ENCODE measurements around the gene DXO.
A peak's percentile ranks its signal among the peaks of the same experiment; 100 is the strongest.
"Not testable (repeated sequence)": the region's sequence is repeated elsewhere in the genome, so short reads cannot be mapped to it uniquely, and the experiment has no call there.

DXO gene

GRCh38 chr6:31971993-31972708 lies at the start of gene DXO:
TSS of gene DXO (minus strand) at chr6:31972138. CDS start at chr6:31971675, 463 bp downstream.
- DNase-seq (ENCODE audit: low read depth in 2 of 2, low spot score in 1 of 2) = peak; percentile 95 to 97

GRCh38 chr6:32014547-32014946 lies 42.6 kb upstream of the DXO start, which contains the start of gene C4B:
TSS of gene C4B (plus strand) at chr6:32014795. CDS start at chr6:32014846, 51 bp downstream.
- not testable (repeated sequence) for DNase-seq (ENCODE audit: low read depth in 2 of 2, low spot score in 1 of 2)

GRCh38 chr6:32013738-32014137 lies 41.8 kb upstream of the DXO start:
- DNase-seq (ENCODE audit: low read depth in 2 of 2, low spot score in 1 of 2) = not testable (repeated sequence)

GRCh38 chr6:32012941-32013617 lies 41.1 kb upstream of the DXO start:
- not testable (repeated sequence) for DNase-seq (ENCODE audit: low read depth in 2 of 2, low spot score in 1 of 2)

GRCh38 chr6:32010856-32011530 lies 39.1 kb upstream of the DXO start:
- DNase-seq (ENCODE audit: low read depth in 2 of 2, low spot score in 1 of 2) = not testable (repeated sequence)

DNA sequence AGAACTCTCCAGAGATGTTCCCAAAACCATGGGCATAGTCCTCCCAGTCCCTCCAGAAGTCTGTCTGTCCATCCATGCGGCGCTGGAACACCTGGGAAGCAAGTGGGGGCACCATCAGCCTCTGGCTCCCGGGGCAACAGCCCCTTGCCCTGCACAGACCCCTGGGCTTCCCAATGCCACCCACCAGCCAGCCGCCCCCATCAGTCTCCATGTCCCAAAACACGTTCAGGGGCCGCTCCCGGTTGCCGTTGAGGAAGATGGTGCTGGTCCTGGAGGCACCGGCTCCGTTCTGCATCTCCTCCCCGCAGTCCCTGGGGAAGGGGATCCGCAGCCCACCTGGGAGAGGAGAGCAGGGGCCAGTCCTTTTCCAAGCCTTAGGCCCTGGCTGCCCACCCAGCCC lies 37.6 kb upstream of the DXO start:
- DNase-seq (ENCODE audit: low read depth in 2 of 2, low spot score in 1 of 2) = not testable (repeated sequence)

- DNase-seq (ENCODE audit: low read depth in 2 of 2, low spot score in 1 of 2) = not testable (repeated sequence)
These were observed 36.7 kb upstream of the DXO start for GRCh38 chr6:32008616-32009015.

- not testable (repeated sequence) for DNase-seq (ENCODE audit: low read depth in 2 of 2, low spot score in 1 of 2)
These were observed 36.1 kb upstream of the DXO start for GRCh38 chr6:32008037-32008436.

- not testable (repeated sequence) for DNase-seq (ENCODE audit: low read depth in 2 of 2, low spot score in 1 of 2)
These were observed 35.1 kb upstream of the DXO start for GRCh38 chr6:32007086-32007485.

- DNase-seq (ENCODE audit: low read depth in 2 of 2, low spot score in 1 of 2) = not testable (repeated sequence)
These were observed 34.1 kb upstream of the DXO start for GRCh38 chr6:32005991-32006529.

GRCh38 chr6:32005538-32005880 lies 33.6 kb upstream of the DXO start:
- DNase-seq (ENCODE audit: low read depth in 2 of 2, low spot score in 1 of 2) = not testable (repeated sequence)

DNA sequence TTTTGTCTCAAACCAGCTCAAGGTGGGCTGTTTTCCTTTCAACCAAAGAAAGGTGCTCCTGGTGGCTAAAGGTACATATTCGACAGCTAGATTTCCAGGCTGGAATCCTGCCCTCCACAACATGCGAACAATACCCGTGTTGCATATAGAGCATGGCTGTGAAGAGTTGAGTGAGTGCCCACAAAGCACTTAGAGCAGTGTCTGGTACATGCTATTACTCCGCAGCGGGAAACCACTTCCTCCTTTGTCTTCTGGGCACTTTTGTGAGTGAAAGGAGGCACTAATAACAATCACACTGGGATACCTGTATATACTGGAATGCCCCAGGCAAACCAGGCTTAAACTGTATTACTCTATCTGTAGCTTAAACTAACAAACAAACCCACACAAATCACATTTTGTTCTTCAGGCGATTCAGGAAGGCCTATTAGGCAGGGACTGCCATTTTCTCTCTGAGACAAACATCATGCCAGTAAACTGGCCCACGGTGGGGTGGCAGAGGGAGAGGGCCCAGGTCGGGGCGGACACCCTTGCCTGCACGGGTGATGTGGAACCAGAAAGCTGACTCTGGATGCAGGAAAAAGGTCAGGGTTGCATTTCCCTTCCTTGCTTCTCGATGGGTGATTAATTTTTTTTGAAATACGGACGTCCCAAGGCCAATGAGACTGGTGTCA lies 33.1 kb upstream of the DXO start:
- not testable (repeated sequence) for DNase-seq (ENCODE audit: low read depth in 2 of 2, low spot score in 1 of 2)

GRCh38 chr6:32004393-32004792 lies 32.5 kb upstream of the DXO start:
- not testable (repeated sequence) for DNase-seq (ENCODE audit: low read depth in 2 of 2, low spot score in 1 of 2)

DNA sequence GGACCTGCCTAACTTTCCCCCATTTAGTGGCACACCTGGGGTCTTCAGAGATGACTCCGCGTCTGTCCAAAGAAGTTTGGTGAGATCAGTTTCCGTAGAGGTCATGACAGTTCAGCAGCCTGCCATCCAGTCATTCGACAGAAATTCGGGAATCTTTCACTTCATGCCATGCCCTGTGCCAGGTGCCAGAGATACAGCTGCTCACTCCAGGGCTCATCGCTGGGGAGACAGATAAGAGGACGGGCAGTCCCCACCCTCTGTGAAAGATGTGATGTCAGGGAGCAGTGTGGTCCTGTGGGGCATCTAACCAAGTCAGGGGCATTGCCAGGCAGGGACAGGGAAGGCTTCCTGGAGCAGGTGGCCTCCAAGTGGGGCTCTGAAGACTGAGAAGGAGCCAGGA lies 31.4 kb upstream of the DXO start:
- not testable (repeated sequence) for DNase-seq (ENCODE audit: low read depth in 2 of 2, low spot score in 1 of 2)

- not testable (repeated sequence) for DNase-seq (ENCODE audit: low read depth in 2 of 2, low spot score in 1 of 2)
These were observed 30.8 kb upstream of the DXO start for GRCh38 chr6:32002546-32003268.

DNA sequence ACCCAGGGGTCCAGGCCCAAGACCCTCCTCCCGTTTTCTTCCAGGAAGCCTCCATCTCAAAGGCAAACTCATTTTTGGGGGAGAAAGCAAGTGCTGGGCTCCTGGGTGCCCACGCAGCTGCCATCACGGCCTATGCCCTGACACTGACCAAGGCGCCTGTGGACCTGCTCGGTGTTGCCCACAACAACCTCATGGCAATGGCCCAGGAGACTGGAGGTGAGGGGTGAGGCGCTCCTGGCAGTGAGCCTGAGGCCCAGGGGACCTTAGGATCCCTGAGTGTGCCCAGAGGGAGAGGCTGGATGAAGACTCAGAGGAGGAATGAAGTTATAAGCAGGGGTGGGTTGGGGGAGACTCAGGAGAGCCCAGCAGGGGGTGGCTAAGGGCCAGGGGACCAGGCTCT lies 24.4 kb upstream of the DXO start:
- DNase-seq (ENCODE audit: low read depth in 2 of 2, low spot score in 1 of 2) = not testable (repeated sequence)

- DNase-seq (ENCODE audit: low read depth in 2 of 2, low spot score in 1 of 2) = not testable (repeated sequence)
These were observed 22.5 kb upstream of the DXO start for GRCh38 chr6:31994421-31994820.

DNA sequence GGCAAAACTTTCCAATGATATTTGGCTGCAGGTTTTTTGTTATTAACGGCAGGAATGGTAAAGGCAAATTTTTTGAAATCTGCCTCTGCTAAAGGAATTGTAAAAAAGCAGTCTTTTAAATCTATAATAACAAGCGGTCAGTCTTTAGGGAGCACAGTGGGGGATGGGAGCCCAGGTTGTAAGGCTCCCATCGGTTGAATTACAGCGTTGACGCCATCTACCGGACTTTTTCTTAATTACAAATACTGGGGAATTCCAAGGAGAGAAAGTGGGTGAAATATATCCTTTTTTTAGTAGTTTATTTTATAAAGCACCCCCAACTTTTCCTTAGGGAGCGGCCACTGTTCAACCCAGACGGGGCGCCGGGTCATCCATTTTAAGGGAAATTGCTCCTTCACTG lies 17.4 kb upstream of the DXO start:
- not testable (repeated sequence) for DNase-seq (ENCODE audit: low read depth in 2 of 2, low spot score in 1 of 2)

DNA sequence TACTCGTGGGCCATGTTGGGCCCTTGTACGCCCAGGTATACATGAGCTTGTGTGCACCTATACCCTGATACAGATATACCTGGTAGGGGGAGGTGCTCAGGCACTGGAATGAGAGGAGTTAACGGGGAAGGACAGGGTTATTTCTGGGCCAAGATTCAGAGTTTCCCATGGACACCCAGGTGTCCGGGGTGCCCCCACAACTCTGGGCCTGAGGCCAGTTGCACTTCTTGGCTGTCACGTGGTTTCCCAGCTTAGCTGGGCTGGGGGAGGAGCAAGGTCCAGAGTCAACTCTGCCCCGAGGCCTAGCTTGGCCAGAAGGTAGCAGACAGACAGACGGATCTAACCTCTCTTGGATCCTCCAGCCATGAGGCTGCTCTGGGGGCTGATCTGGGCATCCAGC lies 9.8 kb upstream of the DXO start, which contains the start of gene C4A:
TSS of gene C4A (plus strand) at position 314 of the 400 bp plus-strand sequence. CDS start at position 365, 51 bp downstream.
- not testable (repeated sequence) for DNase-seq (ENCODE audit: low read depth in 2 of 2, low spot score in 1 of 2)

GRCh38 chr6:31980998-31981397 lies 9.1 kb upstream of the DXO start:
- DNase-seq (ENCODE audit: low read depth in 2 of 2, low spot score in 1 of 2) = not testable (repeated sequence)
